Urinary bladder (tissue), 4 donors: ENCODE data around the gene NUP214. TPM values are rescaled to one million over a fixed set of nuclear protein-coding genes. Genes with fewer than 3 reads are reported as not detected.

Experiments
- DNase-seq: peaks from one replicate; pipeline ENCODE4 v3.0.0-alpha.2; 2015; ENCODE audit errors: extremely low spot score
- H3K27ac ChIP-seq: one replicate; pipeline ENCODE4 v1.5.1; 2013; ENCODE audit warnings: low read depth, mild to moderate bottlenecking, moderate library complexity
- H3K36me3 ChIP-seq: one replicate; pipeline ENCODE4 v1.6.1; 2013; ENCODE audit warnings: mild to moderate bottlenecking, moderate library complexity; ENCODE audit not compliant: insufficient read depth
- H3K4me1 ChIP-seq: one replicate; pipeline ENCODE4 v1.6.1; 2013; ENCODE audit warnings: mild to moderate bottlenecking, moderate library complexity; ENCODE audit not compliant: insufficient read depth
- H3K4me3 ChIP-seq: one replicate; pipeline ENCODE4 v1.5.1; 2013; ENCODE audit warnings: low read depth, low read length
- WGBS: extraction: QIAGEN DNeasy Blood & Tissue Kit; methylation state at CpG from one replicate; pipeline ENCODE4 v1.1.7; 2013; 5-methylcytosine and 5-hydroxymethylcytosine counted together
- polyA plus RNA-seq: library from polyadenylated mRNA; stranded (reverse); fragments of 200-250 nt; gene quantifications from one replicate; pipeline ENCODE4 v1.2.3, GENCODE V29; 2013
- small RNA-seq: library from RNA; depleted of rRNA; stranded (forward); fragments of <200 nt; gene quantifications from one replicate; pipeline ENCODE3, GENCODE V24; 2014
- total RNA-seq: library from RNA; depleted of rRNA; stranded (reverse); fragments of >200 nt; gene quantifications from one replicate; pipeline ENCODE4 v1.2.3, GENCODE V29; 2014
- donor health status: healthy with polysubstance abuse.
- donor health status: healthy.

Gene NUP214
- total and polyA plus RNA-seq, 2 donors: 18.2 to 23.5 TPM

GRCh38 chr9:131277910-131278701 is 152.7 kb downstream of the NUP214 start:
- no peak overlapping the region for H3K27ac ChIP-seq
- H3K4me1 ChIP-seq: no peaks in the 10 kb centered on the region
- peak overlapping the region; percentile 74 for H3K4me3 ChIP-seq
- no peaks in the 10 kb centered on the region for H3K36me3 ChIP-seq
- DNase-seq: peak; percentile 49
- WGBS: 8% methylated on average over 59 of the region's 59 CpGs

DNA sequence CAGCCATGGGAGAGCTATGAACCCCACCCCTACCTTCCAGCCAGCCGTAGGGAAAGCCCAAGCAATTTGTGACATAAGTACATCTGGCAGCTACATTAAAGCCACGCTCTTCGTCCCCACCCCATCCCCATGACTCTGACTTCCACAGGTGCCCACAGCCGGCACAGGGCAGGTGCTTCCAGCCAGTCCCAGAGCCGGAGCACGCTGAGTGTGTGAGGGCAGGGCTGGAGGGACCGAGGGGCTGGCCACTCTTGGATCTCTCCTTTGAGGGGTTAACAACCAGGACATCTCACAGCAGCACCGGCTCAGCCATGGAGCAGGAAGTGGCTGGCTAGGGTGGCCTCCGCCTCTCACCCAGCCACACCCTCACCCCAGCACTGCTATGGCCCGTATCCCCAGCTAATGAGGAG is 153.3 kb downstream of the NUP214 start:
- H3K27ac ChIP-seq: no peak overlapping the region
- no peaks in the 10 kb centered on the region for H3K4me1 ChIP-seq
- no peak overlapping the region for H3K4me3 ChIP-seq
- no peaks in the 10 kb centered on the region for H3K36me3 ChIP-seq
- whole genome bisulfite sequencing: 64% methylated on average over 10 of the region's 10 CpGs
- DNase-seq: no peak

DNA sequence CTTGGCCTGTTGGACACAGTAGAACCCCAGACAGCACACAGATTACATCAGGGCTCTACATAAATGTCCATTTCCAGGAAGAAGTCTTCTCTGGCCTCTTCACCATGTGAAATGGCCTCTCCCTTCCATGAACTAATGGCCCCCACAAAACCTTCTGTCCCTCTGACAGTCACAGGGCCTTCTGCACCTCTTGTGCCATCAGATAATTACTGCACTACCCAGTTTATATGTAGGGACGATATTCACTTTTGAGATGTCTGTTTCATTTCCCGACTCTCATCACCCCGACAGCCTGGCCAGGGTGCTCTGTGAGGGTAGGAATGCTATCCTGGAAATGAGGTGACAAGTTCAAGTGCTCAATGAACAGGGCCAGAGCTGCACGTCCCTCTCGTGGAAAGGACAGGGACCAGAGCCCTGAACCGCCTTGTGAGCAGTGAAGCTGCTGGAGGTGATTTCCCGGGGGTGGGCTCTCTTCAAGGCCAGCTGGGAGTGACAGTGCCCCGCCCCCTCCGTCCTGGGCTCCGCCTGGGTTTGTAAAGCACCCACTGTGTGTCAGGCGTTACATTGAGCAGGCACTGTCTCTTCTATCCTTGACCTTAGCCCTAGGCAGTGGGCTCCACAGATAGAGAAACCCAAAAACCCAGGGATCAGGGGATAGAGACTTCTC is 153.9 kb downstream of the NUP214 start:
- Histone ChIP-seq H3K4me3 (no peak overlapping the region), H3K27ac (no peak overlapping the region), H3K4me1 (no peaks in the 10 kb centered on the region), H3K36me3 (no peaks in the 10 kb centered on the region)
- 74% methylated on average over 11 of the region's 11 CpGs for WGBS
- DNase-seq: no peak

- WGBS: 74% methylated on average over 19 of the region's 19 CpGs
- no peaks in the 10 kb centered on the region for H3K36me3 ChIP-seq
- no peak for DNase-seq
- no peaks in the 10 kb centered on the region for H3K4me1 ChIP-seq
- no peak overlapping the region for H3K4me3 ChIP-seq
- no peak overlapping the region for H3K27ac ChIP-seq
These were observed 154.6 kb downstream of the NUP214 start for GRCh38 chr9:131279863-131280570.

GRCh38 chr9:131280660-131281059 is 155.3 kb downstream of the NUP214 start:
- Histone ChIP-seq H3K27ac (no peak overlapping the region), H3K4me1 (no peaks in the 10 kb centered on the region), H3K36me3 (no peaks in the 10 kb centered on the region), H3K4me3 (no peak overlapping the region)
- DNase-seq: no peak
- WGBS: 76% methylated on average over 3 of the region's 3 CpGs

- WGBS: 80% methylated on average over 17 of the region's 17 CpGs
- Histone ChIP-seq H3K4me1 (no peaks in the 10 kb centered on the region), H3K36me3 (no peaks in the 10 kb centered on the region), H3K27ac (no peak overlapping the region), H3K4me3 (no peak overlapping the region)
- no peak for DNase-seq
These were observed 156.0 kb downstream of the NUP214 start for GRCh38 chr9:131281119-131281965.

DNA sequence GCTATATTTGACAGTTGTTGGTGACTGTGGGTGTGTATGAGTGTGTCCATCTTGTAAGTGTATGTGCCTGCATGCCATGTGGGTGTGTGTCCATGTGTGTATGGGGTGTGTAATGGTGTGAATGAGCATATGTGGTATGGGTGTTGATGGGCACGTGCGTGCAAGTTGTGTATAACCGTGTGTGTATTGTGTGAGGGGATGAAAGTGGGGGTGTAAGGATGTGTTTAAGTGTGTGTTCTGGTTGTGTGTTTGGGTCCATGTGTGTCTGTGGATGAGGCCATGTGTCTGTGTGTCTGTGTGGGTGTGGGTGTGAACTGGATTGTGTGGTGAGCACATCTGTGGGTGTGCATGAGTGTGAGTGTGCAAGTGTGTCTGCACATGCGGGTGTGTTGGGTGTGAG is 156.8 kb downstream of the NUP214 start:
- no peak overlapping the region for H3K27ac ChIP-seq
- H3K36me3 ChIP-seq: no peaks in the 10 kb centered on the region
- H3K4me1 ChIP-seq: no peaks in the 10 kb centered on the region
- no peak overlapping the region for H3K4me3 ChIP-seq
- WGBS: 81% methylated on average over 4 of the region's 4 CpGs
- DNase-seq: no peak

GRCh38 chr9:131282688-131283422 is 157.5 kb downstream of the NUP214 start:
- no peak overlapping the region for H3K27ac ChIP-seq
- no peaks in the 10 kb centered on the region for H3K4me1 ChIP-seq
- DNase-seq: no peak
- H3K36me3 ChIP-seq: no peaks in the 10 kb centered on the region
- H3K4me3 ChIP-seq: peak overlapping the region; percentile 23
- WGBS: 4% methylated on average over 61 of the region's 61 CpGs

Small RNA genes lying within 50 kb of the gene (small RNA-seq; reads per million reads assigned to genes)
- not detected for gene RNU6-881P

Other genes with a start within 250 kb of the NUP214 start
- gene QRFP, start 228.8 kb upstream of the NUP214 start, total RNA-seq: not detected
- 0.15 TPM for gene QRFP, start 228.8 kb upstream of the NUP214 start, polyA plus RNA-seq
- 0.16 TPM for gene FIBCD1, start 186.3 kb upstream of the NUP214 start, total RNA-seq
- gene FIBCD1, start 186.3 kb upstream of the NUP214 start, polyA plus RNA-seq: 2.4 TPM
- gene LAMC3, start 116.4 kb upstream of the NUP214 start, total RNA-seq: 12.2 TPM
- gene LAMC3, start 116.4 kb upstream of the NUP214 start, polyA plus RNA-seq: 37.1 TPM
- 20.6 TPM for gene AIF1L, start 29.1 kb upstream of the NUP214 start, total RNA-seq
- 8.9 TPM for gene AIF1L, start 29.1 kb upstream of the NUP214 start, polyA plus RNA-seq
- 3.1 TPM for gene FAM78A, start 150.9 kb downstream of the NUP214 start, total RNA-seq
- 1.9 TPM for gene FAM78A, start 150.9 kb downstream of the NUP214 start, polyA plus RNA-seq
- 4.1 TPM for gene PLPP7, start 164.1 kb downstream of the NUP214 start, total RNA-seq
- 11.0 TPM for gene PLPP7, start 164.1 kb downstream of the NUP214 start, polyA plus RNA-seq